T-helper 1 cell treated with Interleukin-12 subunit alpha and Interleukin-12 subunit beta and Interleukin-4 antibody, amounts not matched to agents 30 μg/mL and 1 μg/mL, for 36 hours (primary cell): Measurements from ENCODE around the gene CASZ1.

Experiments
- H3K27ac Mint-ChIP-seq: one replicate; pipeline ENCODE4 v1.8.0; 2021; ENCODE audit warnings: mild to moderate bottlenecking, mixed read lengths
- H3K27me3 Mint-ChIP-seq: one replicate; pipeline ENCODE4 v1.8.0; 2021; ENCODE audit warnings: low read depth, mixed read lengths
- H3K36me3 Mint-ChIP-seq: one replicate; pipeline ENCODE4 v1.8.0; 2021; ENCODE audit warnings: low read depth, mixed read lengths
- H3K4me1 Mint-ChIP-seq: one replicate; pipeline ENCODE4 v1.8.0; 2021; ENCODE audit warnings: low read depth, mixed read lengths
- H3K4me3 Mint-ChIP-seq: one replicate; pipeline ENCODE4 v1.8.0; 2021; ENCODE audit warnings: mild to moderate bottlenecking, moderate library complexity, mixed read lengths
- H3K9me3 Mint-ChIP-seq: one replicate; pipeline ENCODE4 v1.8.0; 2021; ENCODE audit warnings: mixed read lengths

Gene CASZ1

DNA sequence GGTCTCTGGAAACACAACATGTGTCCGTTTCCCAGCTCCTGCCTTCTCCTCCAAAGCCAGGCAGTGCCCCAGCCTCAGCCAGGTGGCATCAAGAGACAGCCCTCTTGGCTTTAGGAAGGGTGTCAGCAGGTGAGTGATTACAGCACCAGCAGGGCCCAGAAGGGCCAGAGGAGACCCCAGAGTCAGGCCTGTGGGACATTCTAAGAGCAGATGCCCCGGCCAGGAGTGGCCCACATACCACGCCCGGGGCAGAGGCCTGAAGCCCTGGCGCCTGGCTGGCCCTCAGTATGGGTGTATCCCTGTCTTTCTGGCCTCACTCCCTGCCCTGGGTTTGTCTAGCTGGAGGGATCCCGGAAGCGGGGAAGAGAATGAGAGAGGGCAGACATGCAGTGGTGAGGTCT lies 109.2 kb downstream of the CASZ1 start:
- H3K4me1 Mint-ChIP-seq, result peaks cover under 1% of the 10 kb centered on the region
- no peak overlapping the region for H3K27ac Mint-ChIP-seq
- no peaks in the 10 kb centered on the region for H3K27me3 Mint-ChIP-seq
- H3K4me3 Mint-ChIP-seq, result no peak overlapping the region
- H3K9me3 Mint-ChIP-seq, result no peaks in the 10 kb centered on the region
- H3K36me3 Mint-ChIP-seq, result no peaks in the 10 kb centered on the region

DNA sequence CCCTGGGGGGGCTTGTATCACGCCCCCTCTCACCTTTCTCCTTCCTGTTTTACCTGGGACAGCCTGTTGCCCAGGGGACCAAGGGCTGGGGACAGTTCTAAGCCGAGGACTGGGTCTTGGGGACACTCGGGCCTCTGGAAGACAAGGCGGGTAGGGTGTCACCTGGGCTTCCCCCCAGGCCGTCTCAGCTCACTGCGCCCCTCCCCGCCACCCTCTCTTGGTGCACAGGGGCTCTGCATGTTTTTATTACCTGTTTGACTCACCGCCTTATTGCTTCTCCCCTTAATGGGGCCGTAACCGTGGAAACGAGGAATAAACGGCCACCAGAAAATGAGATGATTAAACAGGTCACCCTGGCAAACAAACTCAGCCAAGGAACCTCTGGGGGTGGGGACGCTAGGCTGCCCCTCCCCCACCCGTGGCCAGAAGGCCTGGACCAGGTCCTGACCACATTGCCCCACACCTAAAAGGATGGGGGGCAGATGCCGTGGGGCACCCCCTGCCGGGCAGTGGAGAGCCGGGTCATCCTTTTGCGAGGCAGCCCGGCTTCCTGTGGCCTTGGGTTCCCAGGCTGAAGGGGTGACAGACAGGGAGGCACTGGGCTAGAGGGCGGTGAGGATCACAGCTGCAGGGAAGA lies 109.9 kb downstream of the CASZ1 start:
- Mint-ChIP-seq H3K27me3 (no peaks in the 10 kb centered on the region), H3K4me3 (no peak overlapping the region), H3K4me1 (no peaks in the 10 kb centered on the region), H3K27ac (no peak overlapping the region), H3K9me3 (no peaks in the 10 kb centered on the region), H3K36me3 (no peaks in the 10 kb centered on the region)

DNA sequence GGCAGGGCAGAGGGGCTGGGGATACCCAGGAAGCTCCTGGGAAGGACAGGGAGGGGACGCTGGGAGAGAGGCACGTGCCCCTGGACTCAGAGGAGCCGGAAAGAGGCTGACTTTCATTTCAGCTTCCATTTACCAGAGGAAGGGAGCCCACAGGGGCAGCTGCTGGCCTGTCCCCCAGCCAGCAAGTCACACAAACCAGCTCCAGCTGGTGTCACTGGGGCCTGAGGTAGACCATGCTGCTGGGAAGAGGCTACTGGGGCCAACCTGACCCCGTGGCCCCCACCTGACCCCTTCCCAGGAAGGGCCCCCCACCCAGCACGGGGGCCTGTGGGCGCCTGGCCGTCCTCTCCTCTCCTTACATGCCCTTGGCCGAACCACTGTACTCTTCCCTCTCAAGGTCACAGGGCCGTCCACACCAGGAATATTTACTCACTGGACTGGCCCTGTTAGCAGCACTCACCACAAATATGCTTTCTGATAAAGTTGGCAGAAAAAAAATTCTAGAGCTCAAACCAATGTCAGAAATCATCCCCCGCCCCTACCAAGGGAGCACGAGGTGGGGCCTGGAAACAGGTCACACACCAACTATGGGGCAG lies 110.5 kb downstream of the CASZ1 start:
- H3K4me3 Mint-ChIP-seq, result no peak overlapping the region
- no peaks in the 10 kb centered on the region for H3K36me3 Mint-ChIP-seq
- no peaks in the 10 kb centered on the region for H3K27me3 Mint-ChIP-seq
- no peaks in the 10 kb centered on the region for H3K9me3 Mint-ChIP-seq
- no peak overlapping the region for H3K27ac Mint-ChIP-seq
- no peaks in the 10 kb centered on the region for H3K4me1 Mint-ChIP-seq

DNA sequence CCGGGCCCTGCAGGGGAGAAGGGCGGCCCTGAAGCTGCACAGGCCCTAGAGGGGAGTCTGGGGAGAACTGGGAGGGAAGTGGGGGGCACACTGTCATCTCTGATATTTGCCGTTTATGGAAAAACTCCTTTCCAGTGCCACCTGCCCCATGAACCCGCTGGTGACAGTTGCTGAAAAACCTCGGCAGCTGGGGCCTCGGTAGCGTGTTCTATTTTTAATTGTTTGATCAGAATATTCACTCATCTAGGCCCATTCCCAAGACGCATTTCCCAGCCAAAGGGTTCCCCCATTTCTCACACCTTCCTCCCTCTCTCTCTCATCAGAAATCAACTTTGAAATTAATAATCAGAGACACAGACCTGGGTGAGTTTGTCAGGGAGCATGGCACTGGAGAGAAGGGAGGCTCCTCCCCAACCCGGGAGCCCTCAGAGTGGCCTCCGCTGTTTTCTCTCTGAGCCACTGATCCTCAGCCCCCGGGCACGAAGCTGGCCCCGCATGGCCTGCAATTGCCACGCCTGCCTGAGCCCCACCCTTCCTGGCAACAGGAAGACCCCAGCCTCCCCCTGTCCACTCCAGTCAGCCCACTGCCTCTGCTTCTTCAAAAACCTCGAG lies 111.1 kb downstream of the CASZ1 start:
- H3K4me1 Mint-ChIP-seq, result no peaks in the 10 kb centered on the region
- H3K27ac Mint-ChIP-seq, result no peak overlapping the region
- H3K9me3 Mint-ChIP-seq, result no peaks in the 10 kb centered on the region
- no peaks in the 10 kb centered on the region for H3K27me3 Mint-ChIP-seq
- H3K36me3 Mint-ChIP-seq, result no peaks in the 10 kb centered on the region
- no peak overlapping the region for H3K4me3 Mint-ChIP-seq

DNA sequence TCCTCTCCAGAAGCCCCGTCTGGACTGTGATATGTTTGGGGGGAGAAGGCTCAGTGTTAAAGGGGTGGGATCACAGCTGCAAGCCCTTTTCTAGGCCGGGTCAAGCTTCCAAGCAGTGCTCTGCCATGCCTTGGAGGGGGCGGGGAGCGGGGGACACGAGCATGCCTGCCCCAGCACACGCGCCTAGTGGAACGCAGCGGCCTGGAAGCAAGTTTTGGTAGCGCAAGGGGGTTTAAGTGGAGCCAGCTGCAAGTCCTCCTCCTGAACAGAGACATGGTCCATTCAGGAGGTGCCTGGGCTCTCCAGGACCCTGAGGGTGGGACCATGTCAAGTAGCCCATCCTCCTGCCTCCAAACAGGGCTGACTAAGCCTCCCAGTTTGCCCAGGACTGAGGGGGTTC lies 112.2 kb downstream of the CASZ1 start:
- Mint-ChIP-seq H3K9me3 (no peaks in the 10 kb centered on the region), H3K27ac (no peak overlapping the region), H3K36me3 (no peaks in the 10 kb centered on the region), H3K4me1 (no peaks in the 10 kb centered on the region), H3K27me3 (no peaks in the 10 kb centered on the region), H3K4me3 (no peak overlapping the region)

DNA sequence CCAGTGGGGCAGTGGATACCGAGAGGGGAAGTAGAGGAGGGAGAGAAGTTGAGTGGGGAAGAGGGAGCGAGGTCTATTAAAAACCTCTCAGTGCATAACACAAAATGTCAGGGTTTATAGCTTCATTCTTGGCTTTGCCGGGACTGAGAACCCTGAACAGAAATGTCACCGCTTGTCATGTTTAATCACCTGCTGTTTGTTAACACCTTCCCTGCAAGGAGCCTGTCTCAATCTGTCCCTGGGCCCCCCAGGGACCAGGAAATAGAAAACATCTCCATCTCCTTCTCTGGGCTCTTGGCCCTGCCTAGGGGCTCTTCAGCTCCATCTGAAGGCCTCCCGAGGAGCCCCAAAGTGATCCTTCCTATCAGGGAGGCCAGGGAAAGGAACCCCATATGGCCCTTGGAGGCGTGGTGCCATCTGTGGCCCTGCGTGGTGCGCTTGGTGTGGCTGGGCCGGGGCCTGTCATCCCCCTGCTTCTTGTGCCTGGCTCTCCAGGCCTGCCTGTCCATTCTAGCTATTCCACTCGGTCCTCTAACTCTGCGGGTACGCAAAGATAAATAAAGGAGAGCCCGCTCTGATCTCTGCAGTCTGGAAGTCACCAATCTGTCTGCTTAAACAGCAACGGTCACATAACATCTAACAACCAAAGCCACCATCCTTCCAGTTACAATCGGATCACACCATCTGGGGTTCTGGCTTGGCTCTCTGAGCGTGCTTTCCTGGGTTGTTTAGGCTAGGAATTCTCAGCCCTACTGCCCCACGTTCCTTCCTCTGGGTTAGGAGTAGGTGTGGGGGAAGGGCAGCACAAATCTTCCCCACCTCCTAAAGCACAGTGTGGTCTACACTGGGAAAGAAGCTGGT lies 113.8 kb downstream of the CASZ1 start:
- no peaks in the 10 kb centered on the region for H3K9me3 Mint-ChIP-seq
- H3K27me3 Mint-ChIP-seq, result no peaks in the 10 kb centered on the region
- H3K27ac Mint-ChIP-seq, result no peak overlapping the region
- no peaks in the 10 kb centered on the region for H3K36me3 Mint-ChIP-seq
- no peak overlapping the region for H3K4me3 Mint-ChIP-seq
- no peaks in the 10 kb centered on the region for H3K4me1 Mint-ChIP-seq

DNA sequence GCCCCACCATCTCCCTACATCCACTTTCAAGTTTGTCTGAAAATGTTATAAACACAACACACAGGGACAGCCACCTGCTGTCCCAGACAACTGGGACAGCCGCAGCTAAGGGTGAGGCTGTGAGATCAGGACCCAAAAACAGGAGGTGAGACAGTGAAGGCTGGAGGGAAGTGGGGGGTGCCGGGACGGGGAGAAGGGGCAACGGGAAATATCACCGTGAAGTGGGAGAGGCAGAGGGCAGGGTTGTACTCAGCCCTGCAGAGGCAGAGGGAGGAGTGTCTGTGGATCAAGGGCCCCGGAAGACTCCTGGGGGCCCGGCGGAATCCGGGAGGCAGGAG lies 114.4 kb downstream of the CASZ1 start:
- no peaks in the 10 kb centered on the region for H3K4me1 Mint-ChIP-seq
- no peak overlapping the region for H3K27ac Mint-ChIP-seq
- no peaks in the 10 kb centered on the region for H3K36me3 Mint-ChIP-seq
- H3K9me3 Mint-ChIP-seq, result no peaks in the 10 kb centered on the region
- no peaks in the 10 kb centered on the region for H3K27me3 Mint-ChIP-seq
- H3K4me3 Mint-ChIP-seq, result no peak overlapping the region

DNA sequence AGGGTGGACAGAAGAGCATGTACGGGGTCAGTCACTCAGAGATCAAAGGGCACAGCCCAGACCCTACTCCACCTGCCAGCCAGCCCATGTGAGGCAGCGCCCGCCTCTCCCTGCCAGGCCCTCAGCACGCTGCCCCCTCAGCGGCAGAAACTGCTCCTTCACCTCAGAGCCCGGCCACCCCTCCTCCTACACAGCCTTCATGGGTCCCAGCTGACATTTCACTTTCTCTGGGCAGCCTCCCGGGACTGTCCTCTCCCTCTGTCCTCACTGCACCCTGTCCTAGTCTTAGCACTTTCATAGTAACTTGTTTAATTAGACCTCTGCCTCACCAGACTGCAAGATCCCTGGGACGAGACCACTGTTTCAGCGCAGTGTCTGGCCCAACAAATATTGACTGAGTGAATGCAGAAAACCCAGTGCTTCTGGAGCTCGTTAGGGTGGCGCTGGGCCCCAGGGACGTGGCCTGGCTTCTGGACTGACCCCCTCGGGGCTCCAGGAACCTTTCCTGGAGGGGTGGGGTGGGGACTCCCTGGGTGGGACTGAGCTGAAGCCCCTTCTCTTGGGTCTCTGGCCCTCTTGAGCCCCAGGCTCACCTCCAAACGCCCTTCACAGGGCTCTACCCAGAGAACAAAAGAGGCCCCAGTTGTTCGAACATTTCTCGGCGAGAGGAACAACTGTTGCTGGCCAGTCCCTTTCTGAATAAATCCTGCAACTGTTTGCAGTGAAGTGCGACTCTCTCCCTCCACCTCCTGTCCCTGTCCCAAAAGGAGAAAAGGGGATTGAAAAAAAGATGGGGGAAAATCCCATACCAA lies 114.9 kb downstream of the CASZ1 start:
- Mint-ChIP-seq H3K27me3 (no peaks in the 10 kb centered on the region), H3K36me3 (no peaks in the 10 kb centered on the region), H3K4me3 (no peak overlapping the region), H3K27ac (no peak overlapping the region), H3K4me1 (no peaks in the 10 kb centered on the region), H3K9me3 (no peaks in the 10 kb centered on the region)

DNA sequence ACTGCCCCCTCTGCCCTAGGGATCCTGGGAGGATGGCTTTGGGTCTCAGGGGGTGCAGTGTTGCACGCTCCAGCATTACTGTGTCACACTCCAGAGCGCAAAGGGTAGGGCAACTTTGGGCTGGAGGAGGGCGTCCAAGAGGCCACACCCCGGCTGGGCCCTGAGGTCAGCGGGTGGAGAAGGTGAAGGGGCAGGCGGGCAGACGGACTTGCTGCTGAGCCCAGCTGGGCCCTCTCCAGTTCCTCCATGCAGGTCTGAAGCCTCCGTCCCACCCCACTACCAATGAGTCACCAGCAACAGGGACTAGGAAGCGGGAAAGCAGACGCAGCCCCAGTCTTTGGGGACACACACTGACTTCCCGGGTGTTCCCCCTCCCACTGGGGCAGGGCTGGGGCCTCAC lies 116.0 kb downstream of the CASZ1 start:
- H3K9me3 Mint-ChIP-seq, result no peaks in the 10 kb centered on the region

DNA sequence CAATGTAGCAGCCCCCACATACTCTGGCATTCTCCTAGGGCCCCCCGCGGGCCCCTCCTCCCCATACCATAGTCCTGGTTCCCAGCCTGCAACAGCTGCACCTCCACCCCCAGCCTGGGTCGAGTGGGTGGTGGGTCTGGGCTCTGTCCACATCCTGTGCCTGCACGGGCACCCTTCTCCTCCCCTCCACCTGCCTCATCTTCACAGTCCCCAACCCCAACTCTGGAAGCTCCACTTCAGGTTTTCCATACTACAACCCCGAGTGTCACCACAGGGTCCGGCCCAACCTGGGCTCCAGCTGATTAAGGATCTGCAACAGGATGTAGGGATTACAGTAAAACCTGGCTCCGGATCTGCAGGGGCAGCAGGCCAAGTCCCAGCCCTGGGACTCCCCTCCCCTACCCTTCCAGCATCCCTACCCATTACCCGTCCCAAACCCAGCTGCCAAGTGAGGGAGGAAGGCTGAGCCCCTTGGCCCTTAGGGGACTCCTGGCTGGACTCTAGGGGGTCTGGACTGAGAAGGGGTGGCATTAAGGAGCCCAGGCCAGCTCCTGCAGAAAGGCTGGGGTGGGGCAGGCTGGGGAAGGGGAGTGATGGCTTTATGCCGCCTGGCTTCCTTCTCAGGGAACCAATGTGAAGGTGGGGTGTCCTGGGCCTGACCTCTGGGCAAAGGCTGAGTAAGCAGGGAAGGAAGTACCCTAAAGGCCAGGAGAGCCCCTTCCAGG lies 116.8 kb downstream of the CASZ1 start:
- Mint-ChIP-seq H3K27ac (no peak overlapping the region), H3K9me3 (no peaks in the 10 kb centered on the region), H3K4me3 (no peak overlapping the region), H3K27me3 (no peaks in the 10 kb centered on the region), H3K4me1 (no peaks in the 10 kb centered on the region), H3K36me3 (no peaks in the 10 kb centered on the region)

More for the DNA sequence above, 116.0 kb downstream of the CASZ1 start:
- no peaks in the 10 kb centered on the region for H3K27me3 Mint-ChIP-seq
- no peak overlapping the region for H3K4me3 Mint-ChIP-seq
- no peak overlapping the region for H3K27ac Mint-ChIP-seq
- H3K4me1 Mint-ChIP-seq, result no peaks in the 10 kb centered on the region
- no peaks in the 10 kb centered on the region for H3K36me3 Mint-ChIP-seq

DNA sequence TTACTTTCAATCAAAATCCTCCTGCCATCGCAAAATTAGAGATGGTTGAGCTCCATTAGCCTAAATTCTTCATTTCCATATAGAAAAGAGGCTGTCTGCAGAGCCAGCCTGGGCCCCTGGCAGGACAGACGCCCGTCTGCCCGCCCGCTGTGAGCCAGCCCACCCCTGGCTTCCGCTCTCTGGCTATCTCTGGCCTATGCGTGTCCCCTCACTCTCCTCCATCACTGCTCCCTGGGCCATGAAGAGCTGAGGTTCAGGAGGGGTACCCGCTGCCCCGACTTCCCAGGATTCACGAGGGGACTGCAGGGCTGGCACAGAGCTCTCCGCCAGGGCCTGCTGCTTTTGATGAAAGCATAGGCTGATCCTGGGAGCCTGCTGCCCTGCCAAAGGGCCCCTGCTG lies 117.6 kb downstream of the CASZ1 start:
- no peaks in the 10 kb centered on the region for H3K27me3 Mint-ChIP-seq
- no peak overlapping the region for H3K27ac Mint-ChIP-seq
- H3K4me1 Mint-ChIP-seq, result no peaks in the 10 kb centered on the region
- H3K36me3 Mint-ChIP-seq, result no peaks in the 10 kb centered on the region
- no peak overlapping the region for H3K4me3 Mint-ChIP-seq
- no peaks in the 10 kb centered on the region for H3K9me3 Mint-ChIP-seq

DNA sequence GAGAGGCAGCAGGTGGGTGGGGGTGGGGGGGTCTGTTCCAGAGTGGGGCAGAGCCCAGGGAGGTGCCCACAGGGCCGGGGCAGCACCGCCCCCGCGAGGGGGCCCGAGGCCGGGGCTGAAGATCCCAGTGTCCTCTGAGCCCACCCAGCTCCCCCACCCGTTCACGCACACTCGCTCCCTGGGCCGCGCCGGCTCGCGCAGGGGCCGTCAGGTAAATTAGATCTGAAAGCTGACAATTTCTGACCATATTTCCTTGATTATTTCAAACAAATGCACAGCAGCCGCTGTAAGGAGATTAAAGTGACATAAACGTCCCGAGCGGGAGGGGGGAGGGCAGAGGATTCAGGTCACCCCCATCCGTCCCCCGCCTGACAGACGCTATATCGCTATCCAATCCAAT lies 118.0 kb downstream of the CASZ1 start:
- no peaks in the 10 kb centered on the region for H3K4me1 Mint-ChIP-seq

DNA sequence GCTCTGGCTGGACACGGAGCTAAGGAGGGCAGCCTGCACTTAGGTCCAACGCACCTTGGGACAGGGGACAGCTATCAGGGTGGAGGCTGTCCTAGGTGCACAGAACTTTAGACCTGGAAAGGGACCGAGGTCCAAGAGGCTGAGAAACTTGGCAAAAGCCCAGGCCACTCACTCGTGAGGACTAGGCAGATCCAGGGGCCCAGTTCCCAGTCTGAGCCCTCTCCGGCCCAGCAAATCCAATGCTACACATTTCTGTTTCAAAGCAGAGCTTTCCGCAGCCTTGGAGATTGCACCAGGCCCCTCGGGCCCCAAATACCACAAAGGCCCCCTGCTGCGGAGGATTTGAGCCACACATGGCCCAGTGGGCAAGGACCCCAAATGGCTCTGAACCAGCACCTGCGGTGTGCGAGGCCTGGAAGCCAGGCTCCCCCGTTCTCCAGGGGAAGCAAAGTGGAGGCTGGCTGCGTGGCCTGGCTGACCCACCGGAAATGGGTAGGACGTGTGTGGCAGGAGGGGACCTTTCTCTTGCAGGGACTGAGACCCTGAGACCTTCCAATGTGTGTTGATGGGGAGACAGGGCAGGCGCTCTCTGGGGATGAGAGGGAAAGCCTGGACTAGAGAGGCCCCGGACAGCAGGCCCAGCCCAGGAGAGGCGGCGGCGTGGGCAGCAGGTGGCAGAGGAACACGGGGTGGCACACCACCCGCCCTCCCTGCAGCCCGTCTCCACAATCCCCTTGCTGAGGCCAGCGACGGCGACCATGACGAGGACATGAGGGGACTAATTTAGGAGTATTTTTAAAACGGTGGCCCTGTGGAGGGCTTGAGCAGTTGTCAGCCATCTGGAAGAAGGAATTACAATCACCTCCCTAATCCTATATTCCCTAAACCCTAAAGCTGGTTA lies 118.7 kb downstream of the CASZ1 start:
- Mint-ChIP-seq H3K27me3 (no peaks in the 10 kb centered on the region), H3K4me1 (no peaks in the 10 kb centered on the region), H3K9me3 (no peaks in the 10 kb centered on the region), H3K27ac (no peak overlapping the region), H3K4me3 (no peak overlapping the region), H3K36me3 (no peaks in the 10 kb centered on the region)

More for the DNA sequence above, 118.0 kb downstream of the CASZ1 start:
- no peak overlapping the region for H3K27ac Mint-ChIP-seq
- H3K36me3 Mint-ChIP-seq, result no peaks in the 10 kb centered on the region
- H3K27me3 Mint-ChIP-seq, result no peaks in the 10 kb centered on the region
- H3K4me3 Mint-ChIP-seq, result no peak overlapping the region
- H3K9me3 Mint-ChIP-seq, result no peaks in the 10 kb centered on the region
